ENCODE results near the gene LRMDA. TPM values are rescaled to one million over a fixed set of nuclear protein-coding genes. Genes with fewer than 3 reads are reported as not detected.

LRMDA gene
- total and polyA plus RNA-seq, 2 of the 13 experiments (the other 11 are each of a cell fraction or from before 2014, with no cell fraction given): 13.4 to 22.0 TPM

- TF ChIP-seq ZNF101 (CRISPR knock-in tag; IDR thresholded peaks at IDR 0.05; ENCODE audit: borderline replicate concordance, low read depth) (no peak), NRL (CRISPR knock-in tag; IDR thresholded peaks at IDR 0.05; ENCODE audit: borderline replicate concordance) (no peak), MED1 (CRISPR knock-in tag; IDR thresholded peaks at IDR 0.05) (peak; percentile 58; the same call in 1 of the 2 replicates), NAIF1 (CRISPR knock-in tag; IDR thresholded peaks at IDR 0.05; ENCODE audit: borderline replicate concordance) (no peak), ZNF660 (CRISPR knock-in tag; IDR thresholded peaks at IDR 0.05; ENCODE audit: borderline replicate concordance, low read depth) (no peak), PITX1 (CRISPR knock-in tag; IDR thresholded peaks at IDR 0.05) (0 out of 2 replicates have a peak, but pooled peaks have one; percentile 23), MAFK (conservative IDR thresholded peaks at IDR 0.05 in 1 of 2, IDR thresholded peaks at IDR 0.05 in 1 of 2; ENCODE audit: low read length in 2 of 2) (no peak), PHB2 (IDR thresholded peaks at IDR 0.05; ENCODE audit: partially characterized antibody) (no peak), ZNF580 (CRISPR knock-in tag; IDR thresholded peaks at IDR 0.05; ENCODE audit: borderline replicate concordance, low read depth) (0 out of 2 replicates have a peak, but pooled peaks have one; percentile 28), GATAD2A (CRISPR knock-in tag; IDR thresholded peaks at IDR 0.05) (peak; percentile 43; the same call in 1 of the 2 replicates), FOXP4 (CRISPR knock-in tag; IDR thresholded peaks at IDR 0.05) (peak; percentile 24; the same call in 1 of the 2 replicates), SOX5 (CRISPR knock-in tag; IDR thresholded peaks at IDR 0.05; ENCODE audit: borderline replicate concordance) (peak; percentile 48; the same call in 1 of the 2 replicates), ZNF329 (CRISPR knock-in tag; IDR thresholded peaks at IDR 0.05; ENCODE audit: low read depth) (no peak), SP2 (CRISPR knock-in tag; IDR thresholded peaks at IDR 0.05) (no peak), TEAD3 (CRISPR knock-in tag; optimal IDR thresholded peaks at IDR 0.05; ENCODE audit: borderline replicate concordance) (peak; percentile 61), KDM6A (CRISPR knock-in tag; IDR thresholded peaks at IDR 0.05; ENCODE audit: low read depth) (no peak), POGZ (CRISPR knock-in tag; IDR thresholded peaks at IDR 0.05) (peak; percentile 28; the same call in 1 of the 2 replicates), SRY (CRISPR knock-in tag; IDR thresholded peaks at IDR 0.05) (no peak), PHF21A (CRISPR knock-in tag; IDR thresholded peaks at IDR 0.05) (no peak; the same call in 1 of the 2 replicates), RFXAP (CRISPR knock-in tag; IDR thresholded peaks at IDR 0.05; ENCODE audit: borderline replicate concordance) (no peak), FOXA1 (IDR thresholded peaks at IDR 0.05) (no peak), FOXA1 (CRISPR knock-in tag; IDR thresholded peaks at IDR 0.05) (no peak), FLYWCH1 (CRISPR knock-in tag; IDR thresholded peaks at IDR 0.05) (no peak), SALL1 (CRISPR knock-in tag; IDR thresholded peaks at IDR 0.05) (peak; percentile 61; the same call in 1 of the 2 replicates), BATF2 (CRISPR knock-in tag; IDR thresholded peaks at IDR 0.05) (no peak), ARID3A (IDR thresholded peaks at IDR 0.05; ENCODE audit: low read depth, low read length) (0 out of 2 replicates have a peak, but pooled peaks have one; percentile 31), RCOR2 (CRISPR knock-in tag; IDR thresholded peaks at IDR 0.05) (no peak), NFYC (CRISPR knock-in tag; IDR thresholded peaks at IDR 0.05) (no peak)
Observed at GRCh38 chr10:76086761-76087639, 655.6 kb downstream of the LRMDA start (continued).

Data from HepG2 (cell line).